Adrenal gland (tissue), 5 donors: ENCODE data around the gene CCDC83.

Source experiments
- CTCF ChIP-seq, 6 experiments: fragments of 450-650 bp in 4 of 6; fragments of 200-600 bp in 2 of 6; sonication (generic) in 1 of 6; IDR thresholded peaks; 1 replicate in 5 of 6; 2 replicates in 1 of 6; pipeline versions ENCODE4 v1.5.1 to v1.8.0; 2016 to 2021; ENCODE audit warnings: antibody characterized with exemption in 6 of 6, mild to moderate bottlenecking in 2 of 6, moderate library complexity in 1 of 6
- POLR2A ChIP-seq, 2 donors: fragments of 450-650 bp; IDR thresholded peaks; one replicate each; pipeline ENCODE4 v1.6.1; 2017; ENCODE audit warnings: antibody characterized with exemption in 2 of 2, mild to moderate bottlenecking in 2 of 2, moderate library complexity in 1 of 2
- donor health status: DM: no; HTN: no; CAD: no.

GRCh38 chr11:85809191-85809590, 46.0 kb upstream of the CCDC83 start:
- TF ChIP-seq CTCF (IDR thresholded peaks at IDR 0.05) (no peak), POLR2A (IDR thresholded peaks at IDR 0.05) (no peak)
